Ramos (cell line): Measurements from ENCODE around the gene DNAH17.

ENCODE experiments used
- in situ Hi-C: fragments of 300-500 bp; cut with MboI; formaldehyde crosslinking; loops from one replicate; pipeline ENCODE4 v1.14.3; 2022; ENCODE audit warnings: low sequenced_read_pairs; ENCODE audit not compliant: unreplicated experiment

Gene DNAH17

GRCh38 chr17:78438694-78439325, 138.4 kb downstream of the DNAH17 start:
- in situ Hi-C loops = no loop called here

DNA sequence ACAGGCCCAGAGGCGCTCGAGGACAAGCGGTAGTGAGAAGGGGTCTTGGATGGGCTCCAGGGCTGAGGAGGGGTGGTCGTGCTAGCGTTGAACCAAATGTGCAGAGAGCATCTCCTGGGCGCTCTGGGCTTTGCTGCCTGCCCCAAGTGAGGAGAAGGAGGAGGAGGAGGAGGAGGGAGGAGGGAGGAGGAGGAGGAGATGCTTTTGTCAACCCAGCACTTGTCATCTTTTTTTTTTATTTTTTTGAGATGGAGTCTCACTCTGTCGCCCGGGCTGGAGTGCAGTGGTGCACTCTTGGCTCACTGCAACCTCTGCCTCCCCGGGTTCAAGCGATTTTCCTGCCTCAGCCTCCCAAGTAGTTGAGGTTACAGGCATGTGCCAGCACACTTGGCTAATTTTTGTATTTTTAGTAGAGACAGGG, 138.9 kb downstream of the DNAH17 start:
- in situ Hi-C loops = no loop called here

DNA sequence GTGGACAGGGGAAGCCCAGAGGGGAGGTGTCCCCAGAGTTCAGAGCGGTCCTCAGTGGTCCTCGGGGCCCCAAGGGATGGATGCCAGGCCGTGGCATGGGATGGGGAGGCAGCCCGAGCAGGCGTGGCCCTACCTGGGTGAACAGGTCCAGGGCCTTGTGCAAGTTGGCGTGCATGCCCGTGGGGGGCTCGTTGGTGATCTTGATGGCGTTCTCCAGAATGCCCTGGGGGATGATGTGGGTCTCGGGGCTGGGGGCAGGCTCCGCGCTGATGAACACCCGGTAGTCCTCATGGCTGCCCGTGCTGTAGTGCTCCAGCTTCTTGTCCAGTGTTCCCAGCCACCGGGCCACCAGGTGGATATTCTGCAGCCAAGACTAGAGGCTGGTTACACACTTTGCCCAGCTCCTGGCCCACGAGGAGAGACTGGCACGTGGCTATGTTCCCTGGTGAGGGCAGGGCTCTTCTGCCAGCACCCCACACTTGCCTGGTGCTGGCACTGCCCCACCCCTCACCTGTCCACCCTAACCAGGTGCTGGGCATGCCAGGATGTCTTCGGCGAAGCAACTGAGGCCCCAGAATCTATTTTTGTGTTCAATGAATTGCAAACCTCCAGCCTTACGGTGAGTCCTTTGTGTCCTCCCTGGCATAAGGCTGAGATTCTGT, 139.6 kb downstream of the DNAH17 start:
- in situ Hi-C loops = no loop called here

GRCh38 chr17:78435330-78436005, 141.7 kb downstream of the DNAH17 start:
- in situ Hi-C loops = no loop called here

- in situ Hi-C loops = no loop called here
Measured at GRCh38 chr17:78434455-78435329, 142.5 kb downstream of the DNAH17 start.

DNA sequence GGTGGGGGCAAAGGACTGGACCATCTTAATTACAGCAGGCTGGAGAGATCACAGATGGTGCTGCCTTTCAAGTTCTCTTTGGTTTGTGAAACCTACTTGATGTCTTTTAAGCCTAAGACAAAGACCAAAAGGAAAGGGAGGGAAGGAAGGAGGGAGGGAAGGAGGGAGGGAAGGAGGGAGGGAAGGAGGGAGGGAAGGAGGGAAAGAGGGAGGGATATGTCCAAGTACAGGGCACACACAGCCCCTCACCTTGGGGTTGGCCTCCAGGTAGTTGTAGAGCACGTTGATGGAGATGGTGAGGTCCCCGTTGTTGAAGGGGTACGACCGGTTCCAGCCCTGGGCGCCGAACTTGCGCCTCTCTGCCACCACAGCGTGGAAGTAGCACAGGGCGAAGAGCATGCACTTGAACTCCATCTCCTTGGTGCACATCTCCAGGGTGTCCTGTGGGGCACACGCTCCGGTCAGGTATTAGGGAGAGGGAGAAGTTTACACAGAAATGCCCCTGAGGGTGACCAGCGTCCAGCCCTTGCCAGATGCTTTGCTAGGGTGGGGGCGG, 143.3 kb downstream of the DNAH17 start:
- in situ Hi-C loops = no loop called here

GRCh38 chr17:78433013-78433727, 144.0 kb downstream of the DNAH17 start:
- in situ Hi-C loops = no loop called here

DNA sequence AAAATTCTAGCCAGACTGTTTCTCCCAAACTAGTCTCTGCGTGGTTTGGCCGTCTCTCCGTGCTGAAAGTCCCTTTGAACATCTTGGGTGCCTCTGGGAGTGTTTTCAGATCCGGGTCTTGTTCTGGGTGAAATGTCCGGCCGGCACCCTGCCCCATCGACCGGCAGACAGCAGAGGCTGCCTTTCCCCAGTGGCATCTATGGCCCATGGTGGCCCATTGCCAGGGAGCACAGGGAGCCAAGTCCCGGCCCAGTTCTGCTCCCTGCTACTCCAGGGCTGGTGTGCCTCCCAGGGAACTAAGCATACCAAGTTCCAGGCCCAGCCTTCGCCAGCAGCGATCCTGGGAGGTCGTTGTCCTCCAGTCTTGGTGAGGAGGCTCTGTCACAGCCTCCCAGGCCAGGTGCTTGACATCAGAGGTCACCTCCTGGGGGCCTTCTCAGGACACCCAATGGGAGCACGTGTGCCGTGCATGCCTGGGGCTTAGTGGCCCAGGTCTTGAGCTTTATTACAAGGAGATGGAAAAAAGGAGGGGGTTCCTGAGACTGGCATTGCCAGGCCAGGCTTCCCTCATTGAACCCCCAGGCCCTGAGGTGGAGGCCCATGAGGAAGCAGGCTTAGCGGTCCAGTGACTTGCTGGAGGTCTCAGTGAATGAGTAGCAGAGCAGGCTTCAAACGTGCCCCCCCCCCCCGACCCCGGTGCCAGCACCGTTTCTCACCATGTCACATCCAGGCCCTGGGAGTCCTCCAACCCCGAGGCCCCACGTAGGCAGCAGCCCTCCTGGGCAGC, 144.8 kb downstream of the DNAH17 start:
- in situ Hi-C loops = no loop called here

- in situ Hi-C loops = no loop called here
Measured at GRCh38 chr17:78431692-78431958, 145.6 kb downstream of the DNAH17 start.

DNA sequence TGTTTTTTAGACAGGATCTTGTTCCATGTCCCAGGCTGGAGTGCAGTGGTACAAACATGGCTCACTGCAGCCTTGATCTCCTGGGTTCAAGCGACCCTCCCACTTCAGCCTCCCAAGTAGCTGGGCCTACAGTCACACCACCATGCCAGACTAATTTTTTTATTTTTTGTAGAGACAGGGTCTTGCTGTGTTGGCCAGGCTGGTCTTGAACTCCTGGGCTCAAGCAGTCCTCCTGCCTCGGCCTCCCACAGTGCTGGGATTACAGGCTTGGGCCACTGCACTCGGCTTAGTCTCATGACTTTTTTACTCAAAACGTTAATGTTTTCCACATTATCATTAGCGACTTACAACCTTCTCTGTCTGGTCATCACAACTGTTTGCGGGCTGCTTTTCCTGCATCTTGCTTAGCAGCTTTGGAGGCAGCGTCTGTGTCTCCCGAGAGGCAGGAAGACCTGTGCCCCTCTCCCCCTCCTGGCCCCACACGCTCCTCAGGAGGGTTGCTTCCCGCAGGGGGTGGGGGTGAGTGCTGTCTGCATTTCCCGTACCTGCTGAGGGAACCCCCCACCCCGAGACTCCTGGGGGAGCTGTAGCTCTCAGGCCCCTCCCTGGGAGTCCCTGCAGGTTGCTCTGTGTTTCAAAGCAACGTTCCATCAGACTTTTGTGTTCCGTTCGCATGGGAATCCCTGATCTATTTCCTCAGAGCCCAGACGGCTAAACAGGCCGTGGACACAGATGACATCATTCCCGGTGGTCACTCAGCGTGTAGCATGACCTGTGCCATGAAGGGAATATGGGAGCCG, 146.1 kb downstream of the DNAH17 start:
- in situ Hi-C loops = no loop called here

DNA sequence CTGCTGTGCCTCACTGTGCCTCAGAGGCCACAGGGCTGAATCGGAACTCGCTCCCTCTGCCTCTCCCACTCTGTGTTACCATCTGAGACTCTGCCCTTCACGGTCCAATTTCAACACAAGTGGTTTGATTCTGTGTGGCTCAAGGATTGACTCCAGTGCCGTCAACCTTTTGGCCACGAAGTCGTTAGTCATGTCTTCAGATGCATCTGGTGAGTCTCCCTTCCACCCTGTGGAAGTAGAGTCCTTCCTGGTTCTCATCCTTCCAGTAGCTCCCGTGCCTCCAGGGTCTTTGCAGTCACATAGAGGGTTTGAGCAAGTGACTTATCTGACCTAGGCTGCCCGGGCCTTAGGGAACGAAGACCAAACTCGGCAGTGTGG, 147.6 kb downstream of the DNAH17 start:
- in situ Hi-C loops = loop anchor here (10.0 kb wide), 1 partner anchor 345 kb away; no protein-coding TSS in a partner anchor

- in situ Hi-C loops = loop anchor here (10.0 kb wide), 1 partner anchor 344 kb away; no protein-coding TSS in a partner anchor
Measured at GRCh38 chr17:78428836-78429617, 148.2 kb downstream of the DNAH17 start.

DNA sequence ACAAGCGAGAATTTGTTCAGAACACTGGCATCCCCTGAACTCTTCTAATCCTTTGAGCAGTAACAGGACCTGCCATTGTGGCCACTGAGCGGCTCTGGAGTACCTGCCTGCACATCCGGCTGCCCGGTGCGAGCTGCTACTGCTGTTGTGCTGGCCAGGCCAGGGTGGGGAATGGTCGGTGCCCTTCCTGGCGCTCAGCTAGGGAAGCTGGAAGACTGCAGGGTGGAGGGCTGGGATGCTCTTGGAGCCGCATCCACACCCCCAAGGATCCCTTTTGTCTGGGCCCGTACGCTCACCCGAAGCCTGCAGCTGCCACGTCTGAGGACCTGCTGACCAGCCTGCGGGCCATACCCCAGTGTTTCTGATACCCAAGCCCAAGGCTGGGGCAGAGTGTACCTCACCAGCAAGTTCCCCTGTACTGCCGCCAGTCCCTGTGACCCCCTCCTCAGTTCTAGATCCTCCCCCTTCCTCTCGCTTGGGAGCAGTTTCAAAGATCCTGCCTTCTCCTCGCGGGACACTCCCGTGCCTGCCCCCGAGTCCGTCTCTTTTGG, 149.1 kb downstream of the DNAH17 start:
- in situ Hi-C loops = loop anchor here (10.0 kb wide), 1 partner anchor 343 kb away; no protein-coding TSS in a partner anchor

- in situ Hi-C loops = loop anchor here (10.0 kb wide), 1 partner anchor 342 kb away; no protein-coding TSS in a partner anchor
Measured at GRCh38 chr17:78427140-78427539, 150.1 kb downstream of the DNAH17 start.

DNA sequence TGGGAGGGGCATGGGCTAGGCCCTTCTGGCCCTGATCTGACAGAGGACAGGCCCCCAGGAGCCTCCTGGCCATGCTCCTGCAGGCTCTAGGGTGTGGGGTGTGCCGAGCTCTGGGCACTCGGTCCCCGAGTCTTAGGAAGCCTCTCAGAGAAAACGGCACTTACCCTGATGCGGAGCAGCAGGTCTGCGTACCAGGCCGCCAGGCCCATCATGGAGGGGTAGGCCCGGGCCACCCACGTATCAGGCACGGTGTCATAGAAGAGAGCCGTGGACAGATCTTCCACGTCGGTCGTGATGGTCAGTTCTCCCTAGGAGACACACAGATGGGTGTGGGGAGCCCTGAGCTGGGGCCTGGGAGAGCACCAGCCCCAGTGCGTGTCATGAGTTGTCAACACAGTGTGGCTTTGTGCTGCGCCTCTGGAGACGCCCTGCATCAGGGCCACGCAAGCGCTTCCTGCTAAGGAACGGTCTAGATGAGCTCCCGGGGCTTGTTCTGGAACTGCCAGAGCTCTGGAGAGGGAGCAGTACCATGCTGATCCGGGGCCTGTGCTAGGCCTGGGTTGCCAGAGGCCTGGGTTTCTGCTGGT, 150.8 kb downstream of the DNAH17 start:
- in situ Hi-C loops = loop anchor here (10.0 kb wide), 1 partner anchor 342 kb away; no protein-coding TSS in a partner anchor

DNA sequence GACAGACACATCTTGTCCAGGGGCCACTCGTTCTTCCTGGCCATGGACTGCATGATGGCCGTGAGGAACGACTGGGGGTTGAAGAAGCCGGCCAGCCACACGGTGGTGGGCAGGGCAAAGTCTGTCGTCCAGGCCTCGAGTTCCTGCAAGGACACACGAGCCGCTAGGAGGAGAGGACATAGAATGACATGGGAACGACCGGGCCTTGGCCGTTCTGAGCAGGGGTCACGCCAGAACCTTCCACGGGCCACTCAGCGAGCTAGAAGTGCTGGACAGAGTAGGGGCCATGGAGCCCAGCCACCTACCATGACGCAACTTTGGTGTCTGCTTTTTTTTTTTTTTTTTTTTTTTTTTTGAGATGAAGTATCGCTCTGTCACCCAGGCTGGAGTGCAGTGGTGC, 151.8 kb downstream of the DNAH17 start:
- in situ Hi-C loops = loop anchor here (10.0 kb wide), 1 partner anchor 341 kb away; no protein-coding TSS in a partner anchor
